Measurements from ENCODE around the gene MRPL38.

MRPL38 gene

GRCh38 chr17:75906143-75906884, 1.6 kb upstream of the MRPL38 start:
- no peak overlapping the region for H3K4me3 ChIP-seq (ENCODE audit: extremely low read depth, insufficient read depth, low read length, poor library complexity, severe bottlenecking)
- H3K4me1 ChIP-seq (ENCODE audit: control insufficient read depth, insufficient read depth, low read length, poor library complexity, severe bottlenecking) = peaks cover 14% of the 10 kb centered on the region
- H3K9me3 ChIP-seq (ENCODE audit: control insufficient read depth, low read length) = no peaks in the 10 kb centered on the region
- H3K36me3 ChIP-seq (ENCODE audit: control insufficient read depth, insufficient read depth, low read length) = peaks cover 16% of the 10 kb centered on the region
- WGBS, 2 experiments (ENCODE audit: insufficient coverage in 2 of 2) = 91 to 97% methylated on average over 8 of the region's 10 CpGs
- no peak overlapping the region for H3K27ac ChIP-seq (ENCODE audit: low read depth, low read length, severe bottlenecking)

- H3K4me1 ChIP-seq (ENCODE audit: control insufficient read depth, insufficient read depth, low read length, poor library complexity, severe bottlenecking) = peaks cover 14% of the 10 kb centered on the region
- H3K4me3 ChIP-seq (ENCODE audit: extremely low read depth, insufficient read depth, low read length, poor library complexity, severe bottlenecking) = no peak overlapping the region
- H3K9me3 ChIP-seq (ENCODE audit: control insufficient read depth, low read length) = no peaks in the 10 kb centered on the region
- peaks cover 52% of the 10 kb centered on the region for H3K36me3 ChIP-seq (ENCODE audit: control insufficient read depth, insufficient read depth, low read length)
- H3K27ac ChIP-seq (ENCODE audit: low read depth, low read length, severe bottlenecking) = no peak overlapping the region
- 90 to 97% methylated on average over 3 to 6 of the region's 6 CpGs for whole genome bisulfite sequencing, 2 experiments (ENCODE audit: insufficient coverage in 2 of 2)
Measured at GRCh38 chr17:75902406-75902805, 2.3 kb downstream of the MRPL38 start.

GRCh38 chr17:75901727-75902126, 3.0 kb downstream of the MRPL38 start:
- Histone ChIP-seq H3K4me3 (ENCODE audit: extremely low read depth, insufficient read depth, low read length, poor library complexity, severe bottlenecking) (no peak overlapping the region), H3K36me3 (ENCODE audit: control insufficient read depth, insufficient read depth, low read length) (peaks cover 52% of the 10 kb centered on the region), H3K27ac (ENCODE audit: low read depth, low read length, severe bottlenecking) (no peak overlapping the region), H3K4me1 (ENCODE audit: control insufficient read depth, insufficient read depth, low read length, poor library complexity, severe bottlenecking) (peaks cover 18% of the 10 kb centered on the region), H3K9me3 (ENCODE audit: control insufficient read depth, low read length) (no peaks in the 10 kb centered on the region)
- WGBS, 2 experiments (ENCODE audit: insufficient coverage in 2 of 2) = 90% methylated on average over 14 to 18 of the region's 18 CpGs

GRCh38 chr17:75900691-75901533, 3.8 kb downstream of the MRPL38 start:
- H3K4me1 ChIP-seq (ENCODE audit: control insufficient read depth, insufficient read depth, low read length, poor library complexity, severe bottlenecking) = peaks cover 18% of the 10 kb centered on the region
- 94 to 97% methylated on average over 9 to 10 of the region's 13 CpGs for WGBS, 2 experiments (ENCODE audit: insufficient coverage in 2 of 2)
- H3K36me3 ChIP-seq (ENCODE audit: control insufficient read depth, insufficient read depth, low read length) = peaks cover 52% of the 10 kb centered on the region

GRCh38 chr17:75899767-75900468, 4.8 kb downstream of the MRPL38 start:
- Histone ChIP-seq H3K4me3 (ENCODE audit: extremely low read depth, insufficient read depth, low read length, poor library complexity, severe bottlenecking) (no peak overlapping the region), H3K27ac (ENCODE audit: low read depth, low read length, severe bottlenecking) (no peak overlapping the region), H3K36me3 (ENCODE audit: control insufficient read depth, insufficient read depth, low read length) (peaks cover 52% of the 10 kb centered on the region), H3K4me1 (ENCODE audit: control insufficient read depth, insufficient read depth, low read length, poor library complexity, severe bottlenecking) (peaks cover 13% of the 10 kb centered on the region), H3K9me3 (ENCODE audit: control insufficient read depth, low read length) (no peaks in the 10 kb centered on the region)
- 96 to 98% methylated on average over 20 to 22 of the region's 23 CpGs for WGBS, 2 experiments (ENCODE audit: insufficient coverage in 2 of 2)

More at GRCh38 chr17:75900691-75901533, 3.8 kb downstream of the MRPL38 start:
- H3K27ac ChIP-seq (ENCODE audit: low read depth, low read length, severe bottlenecking) = no peak overlapping the region
- no peaks in the 10 kb centered on the region for H3K9me3 ChIP-seq (ENCODE audit: control insufficient read depth, low read length)
- H3K4me3 ChIP-seq (ENCODE audit: extremely low read depth, insufficient read depth, low read length, poor library complexity, severe bottlenecking) = no peak overlapping the region

- H3K9me3 ChIP-seq (ENCODE audit: control insufficient read depth, low read length) = no peaks in the 10 kb centered on the region
- no peak overlapping the region for H3K4me3 ChIP-seq (ENCODE audit: extremely low read depth, insufficient read depth, low read length, poor library complexity, severe bottlenecking)
- H3K4me1 ChIP-seq (ENCODE audit: control insufficient read depth, insufficient read depth, low read length, poor library complexity, severe bottlenecking) = peaks cover 17% of the 10 kb centered on the region
- peaks cover 52% of the 10 kb centered on the region for H3K36me3 ChIP-seq (ENCODE audit: control insufficient read depth, insufficient read depth, low read length)
- WGBS, 2 experiments (ENCODE audit: insufficient coverage in 2 of 2) = 97 to 100% methylated on average over 3 to 10 of the region's 13 CpGs
- no peak overlapping the region for H3K27ac ChIP-seq (ENCODE audit: low read depth, low read length, severe bottlenecking)
Measured at GRCh38 chr17:75899353-75899752, 5.3 kb downstream of the MRPL38 start.

GRCh38 chr17:75898791-75899190, 5.9 kb downstream of the MRPL38 start:
- Histone ChIP-seq H3K36me3 (ENCODE audit: control insufficient read depth, insufficient read depth, low read length) (peaks cover 52% of the 10 kb centered on the region), H3K27ac (ENCODE audit: low read depth, low read length, severe bottlenecking) (no peak overlapping the region), H3K9me3 (ENCODE audit: control insufficient read depth, low read length) (no peaks in the 10 kb centered on the region), H3K4me3 (ENCODE audit: extremely low read depth, insufficient read depth, low read length, poor library complexity, severe bottlenecking) (no peak overlapping the region), H3K4me1 (ENCODE audit: control insufficient read depth, insufficient read depth, low read length, poor library complexity, severe bottlenecking) (peaks cover 14% of the 10 kb centered on the region)
- WGBS, 2 experiments (ENCODE audit: insufficient coverage in 2 of 2) = 94 to 98% methylated on average over 11 to 15 of the region's 16 CpGs

- no peaks in the 10 kb centered on the region for H3K9me3 ChIP-seq (ENCODE audit: control insufficient read depth, low read length)
- peak overlapping the region; percentile 69 for H3K27ac ChIP-seq (ENCODE audit: low read depth, low read length, severe bottlenecking)
- H3K36me3 ChIP-seq (ENCODE audit: control insufficient read depth, insufficient read depth, low read length) = peaks cover 52% of the 10 kb centered on the region
- H3K4me3 ChIP-seq (ENCODE audit: extremely low read depth, insufficient read depth, low read length, poor library complexity, severe bottlenecking) = no peak overlapping the region
- peaks cover 13% of the 10 kb centered on the region for H3K4me1 ChIP-seq (ENCODE audit: control insufficient read depth, insufficient read depth, low read length, poor library complexity, severe bottlenecking)
- WGBS, 2 experiments (ENCODE audit: insufficient coverage in 2 of 2) = 86 to 96% methylated on average over 6 to 8 of the region's 8 CpGs
Measured at GRCh38 chr17:75898065-75898464, 6.6 kb downstream of the MRPL38 start.

- peaks cover 53% of the 10 kb centered on the region for H3K36me3 ChIP-seq (ENCODE audit: control insufficient read depth, insufficient read depth, low read length)
- peak overlapping the region; percentile 69 for H3K27ac ChIP-seq (ENCODE audit: low read depth, low read length, severe bottlenecking)
- H3K9me3 ChIP-seq (ENCODE audit: control insufficient read depth, low read length) = no peaks in the 10 kb centered on the region
- H3K4me3 ChIP-seq (ENCODE audit: extremely low read depth, insufficient read depth, low read length, poor library complexity, severe bottlenecking) = peak overlapping the region; percentile 58
- WGBS, 2 experiments (ENCODE audit: insufficient coverage in 2 of 2) = 55 to 56% methylated on average over 31 to 35 of the region's 37 CpGs
- H3K4me1 ChIP-seq (ENCODE audit: control insufficient read depth, insufficient read depth, low read length, poor library complexity, severe bottlenecking) = peaks cover 9% of the 10 kb centered on the region
Measured at GRCh38 chr17:75897160-75898019, 7.3 kb downstream of the MRPL38 start.
